ENCODE data around the gene EFCAB13. TPM values are rescaled to one million over a fixed set of nuclear protein-coding genes. Genes with fewer than 3 reads are reported as not detected.

Gene EFCAB13
- total and polyA plus RNA-seq, 4 donors, result 0.80 to 2.9 (median 2.3) TPM

- H3K4me3 ChIP-seq (ENCODE audit: low read depth in 1 of 3, low read length in 3 of 3), result peak overlapping the region; percentile 53 to 79 (median 67)
- H3K27ac ChIP-seq (ENCODE audit: low read depth in 1 of 2, low read length in 2 of 2), result peak overlapping the region; percentile 81 to 88
- DNase-seq (ENCODE audit: low spot score), result peak; percentile 72
- H3K27me3 ChIP-seq (ENCODE audit: control insufficient read depth in 4 of 4, insufficient read depth in 4 of 4, low read length in 3 of 4), result no peaks in the 10 kb centered on the region
- TF ChIP-seq FOXA2 (IDR thresholded peaks at IDR 0.05), result no peak
- no peak for TF ChIP-seq CTCF (IDR thresholded peaks at IDR 0.05; ENCODE audit: low read depth, low read length, missing input control)
- TF ChIP-seq RAD21 (IDR thresholded peaks at IDR 0.05), result peak in 1 of 2 donors; percentile 16
- TF ChIP-seq TAF1 (conservative IDR thresholded peaks at IDR 0.05), result peak; percentile 50
- peak; percentile 12 for TF ChIP-seq REST (IDR thresholded peaks at IDR 0.05)
- peak; percentile 83 for TF ChIP-seq YY1 (IDR thresholded peaks at IDR 0.05)
- no peaks in the 10 kb centered on the region for H3K36me3 ChIP-seq (ENCODE audit: control insufficient read depth in 4 of 4, insufficient read depth in 3 of 4, low read depth in 1 of 4, low read length in 3 of 4)
- H3K9ac ChIP-seq (ENCODE audit: low read depth in 1 of 2, low read length in 2 of 2), result peak overlapping the region in 1 of 2 donors; percentile 52
- H3K9me3 ChIP-seq (ENCODE audit: control insufficient read depth in 4 of 4, low read length in 3 of 4), result no peaks in the 10 kb centered on the region
- 16% methylated on average over 28 of the region's 28 CpGs for WGBS
- H3K4me1 ChIP-seq (ENCODE audit: control insufficient read depth in 4 of 4, insufficient read depth in 4 of 4, low read length in 3 of 4), result peaks cover 0 to 9% (median 0%) of the 10 kb centered on the region in 4 donors
Observed at GRCh38 chr17:47324224-47325020, 667 bp downstream of the EFCAB13 start.

GRCh38 chr17:47325176-47325575 is 1.4 kb downstream of the EFCAB13 start:
- Histone ChIP-seq H3K4me3 (ENCODE audit: low read depth in 1 of 3, low read length in 3 of 3) (no peak overlapping the region), H3K27ac (ENCODE audit: low read depth in 1 of 2, low read length in 2 of 2) (no peak overlapping the region), H3K4me1 (ENCODE audit: control insufficient read depth in 4 of 4, insufficient read depth in 4 of 4, low read length in 3 of 4) (peaks cover 0 to 9% (median 0%) of the 10 kb centered on the region in 4 donors), H3K36me3 (ENCODE audit: control insufficient read depth in 4 of 4, insufficient read depth in 3 of 4, low read depth in 1 of 4, low read length in 3 of 4) (no peaks in the 10 kb centered on the region), H3K9ac (ENCODE audit: low read depth in 1 of 2, low read length in 2 of 2) (no peak overlapping the region), H3K27me3 (ENCODE audit: control insufficient read depth in 4 of 4, insufficient read depth in 4 of 4, low read length in 3 of 4) (no peaks in the 10 kb centered on the region), H3K9me3 (ENCODE audit: control insufficient read depth in 4 of 4, low read length in 3 of 4) (no peaks in the 10 kb centered on the region)
- 93% methylated on average over 1 of the region's 1 CpG for WGBS
- TF ChIP-seq REST (IDR thresholded peaks at IDR 0.05) (no peak), RAD21 (IDR thresholded peaks at IDR 0.05) (no peak), FOXA2 (IDR thresholded peaks at IDR 0.05) (no peak), SP1 (IDR thresholded peaks at IDR 0.05) (no peak), EGR1 (IDR thresholded peaks at IDR 0.05; ENCODE audit: low read depth in 2 of 2) (no peak), JUND (IDR thresholded peaks at IDR 0.05) (no peak), FOXA1 (IDR thresholded peaks at IDR 0.05) (no peak)
- DNase-seq (ENCODE audit: low spot score), result no peak

All from liver (tissue), 9 donors.